ENCODE data around the gene JTB. TPM values are rescaled to one million over a fixed set of nuclear protein-coding genes. Genes with fewer than 3 reads are reported as not detected.

The JTB gene
- total and polyA plus RNA-seq, 9 donors = 77.5 to 207 (median 88.6) TPM

- intact Hi-C loops (cut with DNase I) = no loop called here
- H3K4me3 ChIP-seq = peak within 1 kb of the TSS; percentile 83
- TF ChIP-seq CTCF (IDR thresholded peaks at IDR 0.05) = no peak
- peak; percentile 99 for TF ChIP-seq POLR2A (IDR thresholded peaks at IDR 0.05)
- peak; percentile 86 for TF ChIP-seq EP300 (IDR thresholded peaks at IDR 0.05)
- no peaks in the 10 kb centered on the region for H3K36me3 ChIP-seq
- no peaks in the 10 kb centered on the region for H3K9me3 ChIP-seq
- H3K27ac ChIP-seq = peak within 1 kb of the TSS; percentile 58 to 85
- peaks cover 9% of the 10 kb centered on the region for H3K4me1 ChIP-seq (ENCODE audit: insufficient read depth)
- peak; percentile 87 to 95 (median 90) for DNase-seq
- WGBS, 3 donors = 0 to 1% (median 0%) methylated on average over 29 to 36 of the region's 36 CpGs
- no peaks in the 10 kb centered on the region for H3K27me3 ChIP-seq
Measured at GRCh38 chr1:153990468-153991150, 13.1 kb upstream of the JTB start, which contains the start of gene RPS27. Gene RPS27 (plus strand): TSS chr1:153990762. CDS start chr1:153990797, 35 bp downstream.

GRCh38 chr1:153987621-153988020, 10.1 kb upstream of the JTB start:
- H3K27ac ChIP-seq = no peak overlapping the region
- WGBS, 3 donors = 85 to 91% (median 86%) methylated on average over 8 of the region's 8 CpGs
- H3K36me3 ChIP-seq = no peaks in the 10 kb centered on the region
- TF ChIP-seq EP300 (IDR thresholded peaks at IDR 0.05) (no peak), POLR2A (IDR thresholded peaks at IDR 0.05) (no peak), CTCF (IDR thresholded peaks at IDR 0.05) (no peak)
- DNase-seq = no peak
- H3K27me3 ChIP-seq = no peaks in the 10 kb centered on the region
- H3K4me1 ChIP-seq (ENCODE audit: insufficient read depth) = peaks cover 10% of the 10 kb centered on the region
- no peaks in the 10 kb centered on the region for H3K9me3 ChIP-seq
- H3K4me3 ChIP-seq = no peak overlapping the region
- intact Hi-C loops (cut with DNase I) = loop anchor here (5.0 to 10.0 kb wide), 5 partner anchors 193 to 473 kb away; partner anchors contain the start of genes ILF2 (in 2 of the 4) and NPR1 (in 2 of the 4)

- intact Hi-C loops (cut with DNase I) = loop anchor here (2.0 to 10.0 kb wide), 6 partner anchors 189 to 471 kb away; partner anchors contain the start of genes ILF2 (in 2 of the 4) and NPR1 (in 2 of the 4)
- no peaks in the 10 kb centered on the region for H3K9me3 ChIP-seq
- H3K4me3 ChIP-seq = peak within 1 kb of the TSS; percentile 39
- TF ChIP-seq EP300 (IDR thresholded peaks at IDR 0.05) (peak; percentile 57), CTCF (IDR thresholded peaks at IDR 0.05) (no peak)
- H3K27me3 ChIP-seq = no peaks in the 10 kb centered on the region
- peaks cover 8% of the 10 kb centered on the region for H3K4me1 ChIP-seq (ENCODE audit: insufficient read depth)
- no peaks in the 10 kb centered on the region for H3K36me3 ChIP-seq
- peak; percentile 87 to 89 (median 88) for DNase-seq
- peak within 1 kb of the TSS; percentile 71 to 84 for H3K27ac ChIP-seq
- 1 to 2% (median 1%) methylated on average over 31 to 32 of the region's 32 CpGs for WGBS, 3 donors
Measured at GRCh38 chr1:153985941-153986761, 8.7 kb upstream of the JTB start, which contains the start of gene RAB13. Gene RAB13 (minus strand): TSS chr1:153986339. CDS start chr1:153986236, 103 bp downstream.

GRCh38 chr1:153985341-153985912, 8.0 kb upstream of the JTB start:
- intact Hi-C loops (cut with DNase I) = loop anchor here (2.0 to 10.0 kb wide), 6 partner anchors 189 to 471 kb away; partner anchors contain the start of genes ILF2 (in 2 of the 4) and NPR1 (in 2 of the 4)
- peak in 4 of 5 donors; percentile 65 to 79 (median 68) for DNase-seq
- no peaks in the 10 kb centered on the region for H3K36me3 ChIP-seq

More at GRCh38 chr1:153985341-153985912, 8.0 kb upstream of the JTB start:
- WGBS, 3 donors = 2 to 5% (median 3%) methylated on average over 7 of the region's 7 CpGs
- peak; percentile 35 for TF ChIP-seq POLR2A (IDR thresholded peaks at IDR 0.05)
- TF ChIP-seq CTCF (IDR thresholded peaks at IDR 0.05) = no peak
- H3K27me3 ChIP-seq = no peaks in the 10 kb centered on the region
- H3K4me3 ChIP-seq = peak overlapping the region; percentile 39
- no peaks in the 10 kb centered on the region for H3K9me3 ChIP-seq
- peak overlapping the region; percentile 13 to 84 for H3K27ac ChIP-seq
- peaks cover 8% of the 10 kb centered on the region for H3K4me1 ChIP-seq (ENCODE audit: insufficient read depth)

Data from ovary (tissue), 9 donors.